ENCODE results near the gene SNAPC4.
"Not testable (repeated sequence)": the region's sequence is repeated elsewhere in the genome, so short reads cannot be mapped to it uniquely, and the experiment has no call there.

Gene SNAPC4

GRCh38 chr9:136410500-136411287 is 10.7 kb upstream of the SNAPC4 start, which contains the start of the genes ENTR1 and PMPCA:
Gene ENTR1, minus strand, starts transcription at chr9:136410614. Its CDS starts 217 bp downstream, at chr9:136410397.
Gene PMPCA, plus strand, starts transcription at chr9:136410658. Its CDS starts 11 bp downstream, at chr9:136410669.
- FAIRE-seq (peak; percentile 5), DNase-seq (ENCODE audit: low spot score) (peak; percentile 96)

GRCh38 chr9:136409557-136410455 is 9.8 kb upstream of the SNAPC4 start:
- DNase-seq (ENCODE audit: low spot score): peak; percentile 57
- no peak for FAIRE-seq

- DNase-seq (ENCODE audit: low spot score) (no peak), FAIRE-seq (no peak)
Measured at GRCh38 chr9:136407911-136408310, 7.9 kb upstream of the SNAPC4 start.

GRCh38 chr9:136407061-136407460 is 7.1 kb upstream of the SNAPC4 start:
- FAIRE-seq; DNase-seq (ENCODE audit: low spot score): not testable (repeated sequence)

GRCh38 chr9:136405904-136406303 is 5.9 kb upstream of the SNAPC4 start:
- not testable (repeated sequence) for FAIRE-seq

GRCh38 chr9:136405481-136405880 is 5.5 kb upstream of the SNAPC4 start:
- FAIRE-seq: no peak
- no peak for DNase-seq (ENCODE audit: low spot score)

More at GRCh38 chr9:136405904-136406303, 5.9 kb upstream of the SNAPC4 start:
- DNase-seq (ENCODE audit: low spot score): not testable (repeated sequence)

- no peak for DNase-seq (ENCODE audit: low spot score)
- FAIRE-seq: no peak
Measured at GRCh38 chr9:136404801-136405136, 4.8 kb upstream of the SNAPC4 start.

- DNase-seq (ENCODE audit: low spot score) (no peak), FAIRE-seq (no peak)
Measured at GRCh38 chr9:136403915-136404800, 4.2 kb upstream of the SNAPC4 start.

GRCh38 chr9:136403538-136403914 is 3.6 kb upstream of the SNAPC4 start:
- DNase-seq (ENCODE audit: low spot score): no peak

GRCh38 chr9:136402067-136402466 is 2.1 kb upstream of the SNAPC4 start:
- FAIRE-seq (no peak), DNase-seq (ENCODE audit: low spot score) (no peak)

More at GRCh38 chr9:136403538-136403914, 3.6 kb upstream of the SNAPC4 start:
- no peak for FAIRE-seq

GRCh38 chr9:136401173-136401922 is 1.4 kb upstream of the SNAPC4 start:
- DNase-seq (ENCODE audit: low spot score) (no peak), FAIRE-seq (no peak)

GRCh38 chr9:136399176-136400037 is 563 bp downstream of the SNAPC4 start:
- FAIRE-seq (no peak), DNase-seq (ENCODE audit: low spot score) (peak; percentile 17)

- DNase-seq (ENCODE audit: low spot score) (no peak), FAIRE-seq (no peak)
Measured at GRCh38 chr9:136398286-136398685, 1.7 kb downstream of the SNAPC4 start.

GRCh38 chr9:136397643-136398042 is 2.3 kb downstream of the SNAPC4 start:
- DNase-seq (ENCODE audit: low spot score): no peak
- no peak for FAIRE-seq

- FAIRE-seq (no peak), DNase-seq (ENCODE audit: low spot score) (no peak)
Measured at GRCh38 chr9:136396219-136396515, 3.8 kb downstream of the SNAPC4 start.

GRCh38 chr9:136395345-136396218 is 4.4 kb downstream of the SNAPC4 start:
- FAIRE-seq (no peak), DNase-seq (ENCODE audit: low spot score) (no peak)

- FAIRE-seq: no peak
- no peak for DNase-seq (ENCODE audit: low spot score)
Measured at GRCh38 chr9:136395020-136395340, 5.0 kb downstream of the SNAPC4 start.

- no peak for DNase-seq (ENCODE audit: low spot score)
- FAIRE-seq: no peak
Measured at GRCh38 chr9:136394312-136395019, 5.5 kb downstream of the SNAPC4 start.

Data from urothelium cell line (cell line).